ENCODE measurements around the gene ANKRD30A. TPM values are rescaled to one million over a fixed set of nuclear protein-coding genes. Genes with fewer than 3 reads are reported as not detected.
"Not testable (repeated sequence)": the region's sequence is repeated elsewhere in the genome, so short reads cannot be mapped to it uniquely, and the experiment has no call there.

The ANKRD30A gene
- total RNA-seq, 1 donor from 2014 or later = not detected

- intact Hi-C loops (cut with micrococcal nuclease) = no loop called here
Measured at GRCh38 chr10:37246637-37247036, 121.2 kb downstream of the ANKRD30A start.

GRCh38 chr10:37255837-37256236, 130.4 kb downstream of the ANKRD30A start:
- intact Hi-C loops (cut with micrococcal nuclease) = not testable (repeated sequence)

- intact Hi-C loops (cut with micrococcal nuclease) = no loop called here
Measured at GRCh38 chr10:37263304-37263703, 137.9 kb downstream of the ANKRD30A start.

- intact Hi-C loops (cut with micrococcal nuclease) = no loop called here
Measured at GRCh38 chr10:37268266-37268665, 142.9 kb downstream of the ANKRD30A start.

GRCh38 chr10:37269554-37270256, 144.3 kb downstream of the ANKRD30A start:
- intact Hi-C loops (cut with micrococcal nuclease) = no loop called here

GRCh38 chr10:37275216-37275777, 149.9 kb downstream of the ANKRD30A start:
- intact Hi-C loops (cut with micrococcal nuclease) = no loop called here

GRCh38 chr10:37285063-37285462, 159.7 kb downstream of the ANKRD30A start:
- intact Hi-C loops (cut with micrococcal nuclease) = no loop called here

GRCh38 chr10:37289833-37290464, 164.6 kb downstream of the ANKRD30A start:
- intact Hi-C loops (cut with micrococcal nuclease) = no loop called here

GRCh38 chr10:37301271-37301670, 175.9 kb downstream of the ANKRD30A start:
- intact Hi-C loops (cut with micrococcal nuclease) = no loop called here

- intact Hi-C loops (cut with micrococcal nuclease) = no loop called here
Measured at GRCh38 chr10:37304036-37304435, 178.6 kb downstream of the ANKRD30A start.

GRCh38 chr10:37314350-37314749, 189.0 kb downstream of the ANKRD30A start:
- intact Hi-C loops (cut with micrococcal nuclease) = no loop called here

GRCh38 chr10:37314862-37315261, 189.5 kb downstream of the ANKRD30A start:
- intact Hi-C loops (cut with micrococcal nuclease) = no loop called here

- intact Hi-C loops (cut with micrococcal nuclease) = no loop called here
Measured at GRCh38 chr10:37344413-37344812, 219.0 kb downstream of the ANKRD30A start.

GRCh38 chr10:37379991-37380390, 254.6 kb downstream of the ANKRD30A start:
- intact Hi-C loops (cut with micrococcal nuclease) = no loop called here

- intact Hi-C loops (cut with micrococcal nuclease) = no loop called here
Measured at GRCh38 chr10:37381271-37381670, 255.9 kb downstream of the ANKRD30A start.

- intact Hi-C loops (cut with micrococcal nuclease) = no loop called here
Measured at GRCh38 chr10:37384923-37385322, 259.5 kb downstream of the ANKRD30A start.

GRCh38 chr10:37390926-37391325, 265.5 kb downstream of the ANKRD30A start:
- intact Hi-C loops (cut with micrococcal nuclease) = no loop called here

- intact Hi-C loops (cut with micrococcal nuclease) = not testable (repeated sequence)
Measured at GRCh38 chr10:37400774-37401173, 275.4 kb downstream of the ANKRD30A start.

GRCh38 chr10:37401225-37401624, 275.8 kb downstream of the ANKRD30A start:
- intact Hi-C loops (cut with micrococcal nuclease) = no loop called here

- intact Hi-C loops (cut with micrococcal nuclease) = no loop called here
Measured at GRCh38 chr10:37403776-37404175, 278.4 kb downstream of the ANKRD30A start.
